HepG2 (cell line): ENCODE measurements around the gene COL4A2. TPM values are rescaled to one million over a fixed set of nuclear protein-coding genes. Genes with fewer than 3 reads are reported as not detected.

Source experiments
- ATAC-seq: fragments of 200-7000 bp; cut with Tn5 transposase; 3 replicates; pipeline ENCODE4 v1.9.1; 2020; ENCODE audit warnings: mild to moderate bottlenecking, moderate library complexity
- BruUV-seq: library from RNA; stranded (reverse); fragments of 400-500 nt; replicated peaks from 2 replicates; lab custom pipeline; 2021; lab: Mats Ljungman, UMichigan
- CTCF ChIA-PET: fragments of 300-600 bp; formaldehyde crosslinking; extraction: SDS; loops from one replicate; lab custom pipeline; 2021; ENCODE audit warnings: low total read pairs, inconsistent platforms, low intra/inter-chr PET ratio; lab: Yijun Ruan, JAX
- POLR2A ChIA-PET: fragments of 350-600 bp; sonication (Branson Sonifier 250); formaldehyde crosslinking; loops from one replicate; lab custom pipeline; 2020; ENCODE audit warnings: antibody characterized with exemption, inconsistent platforms; lab: Yijun Ruan, JAX
- DNase-seq: peaks from one replicate; pipeline ENCODE4 v3.0.0-alpha.2; 2015; ENCODE audit warnings: low spot score
- FAIRE-seq: peaks from 3 replicates; lab custom pipeline; 2011; peaks lifted over from hg19 to GRCh38; lab: Jason Lieb, UNC
- H2AFZ ChIP-seq: one replicate; pipeline ENCODE4 v1.6.1; 2011; ENCODE audit warnings: low read length, inconsistent platforms
- H3K27ac ChIP-seq: fragments of 300-600 bp; 3 replicates; pipeline ENCODE4 v1.8.0; 2011; ENCODE audit warnings: mixed run types, mild to moderate bottlenecking, mixed read lengths, low read length, inconsistent platforms; ENCODE audit not compliant: insufficient read depth; ENCODE audit errors: extremely low read length
- H3K27me3 ChIP-seq, 2 experiments: fragments of 200-600 bp in 1 of 2; 2 replicates in 1 of 2; 3 replicates in 1 of 2; pipeline versions ENCODE4 v1.6.0 to v1.8.0; 2011; ENCODE audit warnings: low read length in 2 of 2, mild to moderate bottlenecking in 2 of 2, moderate library complexity in 2 of 2, inconsistent platforms in 1 of 2; ENCODE audit not compliant: insufficient read depth in 2 of 2, control insufficient read depth in 1 of 2
- H3K36me3 ChIP-seq, 2 experiments: fragments of 200-600 bp in 1 of 2; replicated peaks in 1 of 2; 2 replicates in 1 of 2; 3 replicates in 1 of 2; pipeline versions ENCODE4 v1.5.1 to v1.8.0; 2011; ENCODE audit warnings: low read length in 2 of 2, inconsistent platforms in 1 of 2; ENCODE audit not compliant: insufficient read depth in 2 of 2, control insufficient read depth in 1 of 2
- H3K4me1 ChIP-seq: 2 replicates; pipeline ENCODE4 v1.5.1; 2012; ENCODE audit warnings: low read length, inconsistent platforms; ENCODE audit not compliant: insufficient read depth
- H3K4me2 ChIP-seq: 2 replicates; pipeline ENCODE4 v1.6.0; 2011; ENCODE audit warnings: low read depth, low read length, inconsistent platforms
- H3K4me3 ChIP-seq, 3 experiments: fragments of 200-600 bp in 1 of 3; sonication (generic), shearing (Covaris generic) in 1 of 3; replicated peaks in 1 of 3; 2 replicates each; pipeline ENCODE4 v1.5.1; 2011 to 2016; ENCODE audit warnings: low read length in 3 of 3, inconsistent platforms in 2 of 3, low read depth in 2 of 3, mild to moderate bottlenecking in 2 of 3, control low read depth in 1 of 3, mixed read lengths in 1 of 3; ENCODE audit not compliant: insufficient read depth in 1 of 3
- H3K79me2 ChIP-seq: one replicate; pipeline ENCODE4 v1.6.1; 2011; ENCODE audit warnings: low read length, inconsistent platforms; ENCODE audit not compliant: insufficient read depth
- H3K9ac ChIP-seq: 2 replicates; pipeline ENCODE4 v1.6.0; 2011; ENCODE audit warnings: mild to moderate bottlenecking, low read depth, low read length, inconsistent platforms; ENCODE audit not compliant: insufficient read depth
- H3K9me3 ChIP-seq: 2 replicates; pipeline ENCODE4 v1.5.1; 2012; ENCODE audit warnings: mild to moderate bottlenecking, low read length
- H4K20me1 ChIP-seq: 2 replicates; pipeline ENCODE4 v1.6.0; 2011; ENCODE audit warnings: inconsistent platforms, mild to moderate bottlenecking, low read length, moderate library complexity; ENCODE audit not compliant: insufficient read depth
- ARID3A ChIP-seq: IDR thresholded peaks from 2 replicates; pipeline ENCODE4 v1.6.1; 2012; ENCODE audit warnings: low read depth, low read length, improper control_type of control experiment
- BCL6 ChIP-seq: IDR thresholded peaks from 2 replicates; pipeline ENCODE4 v1.6.1; 2016; ENCODE audit warnings: missing genetic modification reagents, missing compliant biosample characterization
- ERF ChIP-seq: IDR thresholded peaks from 2 replicates; pipeline ENCODE4 v1.6.1; 2018; ENCODE audit warnings: missing biosample characterization, missing genetic modification reagents
- GATA4 ChIP-seq: sonication (generic); IDR thresholded peaks from 2 replicates; pipeline ENCODE4 v1.6.1; 2016; ENCODE audit warnings: antibody characterized with exemption, low read depth, borderline replicate concordance
- HOXA7 ChIP-seq: sonication (generic); formaldehyde crosslinking; IDR thresholded peaks from 2 replicates; pipeline ENCODE4 v1.8.1; 2022; ENCODE audit warnings: mild to moderate bottlenecking, missing genetic modification reagents, moderate library complexity
- MIER3 ChIP-seq: IDR thresholded peaks from 2 replicates; pipeline ENCODE4 v1.6.1; 2016; ENCODE audit warnings: missing compliant biosample characterization, borderline replicate concordance
- TFDP1 ChIP-seq: IDR thresholded peaks from 2 replicates; pipeline ENCODE4 v1.6.1; 2016; ENCODE audit warnings: missing compliant biosample characterization, missing genetic modification reagents, borderline replicate concordance
- YEATS2 ChIP-seq: sonication (generic); formaldehyde crosslinking; IDR thresholded peaks from 2 replicates; pipeline ENCODE4 v1.4.0; 2020; ENCODE audit warnings: missing genetic modification reagents, borderline replicate concordance
- WGBS: methylation state at CpG from one replicate; pipeline ENCODE4 v1.1.6; 2017; ENCODE audit warnings: low lambda C conversion rate; 5-methylcytosine and 5-hydroxymethylcytosine counted together
- in situ Hi-C: cut with HindIII; loops from 2 replicates; pipeline ENCODE4 v1.10.0; 2017; ENCODE audit warnings: low pct_unique_long_range_greater_than_20kb; ENCODE audit not compliant: extremely low pct_ligation_motif_present
- intact Hi-C: fragments of 100-400 bp; cut with micrococcal nuclease; formaldehyde crosslinking; loops from one replicate; pipeline ENCODE4 v1.10.0; 2022; ENCODE audit not compliant: unreplicated experiment
- polyA plus RNA-seq, 8 experiments: library from polyadenylated mRNA; depleted of rRNA in 3 of 8; stranded (reverse) in 7 of 8; unstranded in 1 of 8; fragments of >200 nt; fragmentation: Illumina TruSeq in 4 of 8; extraction: Trizol in 4 of 8; gene quantifications; 2 replicates each; pipeline versions ENCODE4 v1.2.1 to v1.2.3, GENCODE V29; 2011 to 2016; ENCODE audit warnings: low read depth in 4 of 8, missing spikeins in 1 of 8, mixed read lengths in 1 of 8; ENCODE audit not compliant: insufficient read depth in 1 of 8
- total RNA-seq, 5 experiments: library from RNA; depleted of rRNA; stranded (reverse); fragments of >200 nt; fragmentation: Illumina TruSeq; extraction: Trizol; gene quantifications; 2 replicates each; pipeline ENCODE4 v1.2.3, GENCODE V29; 2016; ENCODE audit warnings: low read depth in 1 of 5
- TF ChIP-seq, protein P1 (sequence below): sonication (generic); formaldehyde crosslinking; IDR thresholded peaks from 2 replicates; pipeline ENCODE4 v1.8.0; 2022; ENCODE audit warnings: mild to moderate bottlenecking, missing genetic modification reagents
- TF ChIP-seq, protein P2 (sequence below): sonication (generic); formaldehyde crosslinking; IDR thresholded peaks from 2 replicates; pipeline ENCODE4 v1.4.0; 2020; ENCODE audit warnings: missing genetic modification reagents, borderline replicate concordance
- TF ChIP-seq, protein P3 (sequence below): sonication (generic); formaldehyde crosslinking; IDR thresholded peaks from 2 replicates; pipeline ENCODE4 v1.5.1; 2020; ENCODE audit warnings: mild to moderate bottlenecking, missing genetic modification reagents, borderline replicate concordance
- TF ChIP-seq, protein P4 (sequence below): sonication (generic); formaldehyde crosslinking; IDR thresholded peaks from 2 replicates; pipeline ENCODE4 v1.4.0; 2020; ENCODE audit warnings: mild to moderate bottlenecking, low read depth, missing genetic modification reagents

Gene COL4A2
- total and polyA plus RNA-seq, 2 of the 13 experiments (the other 11 are each of a cell fraction or from before 2014, with no cell fraction given), result 0.22 to 1.9 TPM

GRCh38 chr13:110431425-110432294, 124.6 kb downstream of the COL4A2 start:
- intact Hi-C loops (no loop called here), in situ Hi-C loops (no loop called here)
- H3K27me3 ChIP-seq, result peaks cover 5 to 43% of the 10 kb centered on the region in 2 experiments; a peak in 4 of 5 replicates
- no TSS peak for BruUV-seq
- H3K36me3 ChIP-seq, result no peaks in the 10 kb centered on the region
- H3K27ac ChIP-seq, result no peak overlapping the region
- no peak overlapping the region for H3K4me2 ChIP-seq
- no peak overlapping the region for H2AFZ ChIP-seq
- no peak for ATAC-seq
- H3K9ac ChIP-seq, result no peak overlapping the region
- H3K4me3 ChIP-seq, result no peak overlapping the region
- 26% methylated on average over 11 of the region's 13 CpGs for WGBS
- ChIA-PET POLR2A (no interaction called here), CTCF (no interaction called here)
- H3K4me1 ChIP-seq, result no peaks in the 10 kb centered on the region
- no peaks in the 10 kb centered on the region for H3K79me2 ChIP-seq
- no peak for DNase-seq
- H4K20me1 ChIP-seq, result no peaks in the 10 kb centered on the region
- FAIRE-seq, result no peak
- H3K9me3 ChIP-seq, result no peaks in the 10 kb centered on the region
- TF ChIP-seq ERF (CRISPR knock-in tag) (no peak), YEATS2 (CRISPR knock-in tag) (no peak), MIER3 (CRISPR knock-in tag) (no peak), ARID3A (no peak), HOXA7 (CRISPR knock-in tag) (no peak), BCL6 (CRISPR knock-in tag) (no peak), TFDP1 (no peak), GATA4 (no peak)
- TF ChIP-seq, protein P1, sequence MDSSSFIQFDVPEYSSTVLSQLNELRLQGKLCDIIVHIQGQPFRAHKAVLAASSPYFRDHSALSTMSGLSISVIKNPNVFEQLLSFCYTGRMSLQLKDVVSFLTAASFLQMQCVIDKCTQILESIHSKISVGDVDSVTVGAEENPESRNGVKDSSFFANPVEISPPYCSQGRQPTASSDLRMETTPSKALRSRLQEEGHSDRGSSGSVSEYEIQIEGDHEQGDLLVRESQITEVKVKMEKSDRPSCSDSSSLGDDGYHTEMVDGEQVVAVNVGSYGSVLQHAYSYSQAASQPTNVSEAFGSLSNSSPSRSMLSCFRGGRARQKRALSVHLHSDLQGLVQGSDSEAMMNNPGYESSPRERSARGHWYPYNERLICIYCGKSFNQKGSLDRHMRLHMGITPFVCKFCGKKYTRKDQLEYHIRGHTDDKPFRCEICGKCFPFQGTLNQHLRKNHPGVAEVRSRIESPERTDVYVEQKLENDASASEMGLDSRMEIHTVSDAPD (CRISPR knock-in tag), result no peak
- TF ChIP-seq, protein P2, sequence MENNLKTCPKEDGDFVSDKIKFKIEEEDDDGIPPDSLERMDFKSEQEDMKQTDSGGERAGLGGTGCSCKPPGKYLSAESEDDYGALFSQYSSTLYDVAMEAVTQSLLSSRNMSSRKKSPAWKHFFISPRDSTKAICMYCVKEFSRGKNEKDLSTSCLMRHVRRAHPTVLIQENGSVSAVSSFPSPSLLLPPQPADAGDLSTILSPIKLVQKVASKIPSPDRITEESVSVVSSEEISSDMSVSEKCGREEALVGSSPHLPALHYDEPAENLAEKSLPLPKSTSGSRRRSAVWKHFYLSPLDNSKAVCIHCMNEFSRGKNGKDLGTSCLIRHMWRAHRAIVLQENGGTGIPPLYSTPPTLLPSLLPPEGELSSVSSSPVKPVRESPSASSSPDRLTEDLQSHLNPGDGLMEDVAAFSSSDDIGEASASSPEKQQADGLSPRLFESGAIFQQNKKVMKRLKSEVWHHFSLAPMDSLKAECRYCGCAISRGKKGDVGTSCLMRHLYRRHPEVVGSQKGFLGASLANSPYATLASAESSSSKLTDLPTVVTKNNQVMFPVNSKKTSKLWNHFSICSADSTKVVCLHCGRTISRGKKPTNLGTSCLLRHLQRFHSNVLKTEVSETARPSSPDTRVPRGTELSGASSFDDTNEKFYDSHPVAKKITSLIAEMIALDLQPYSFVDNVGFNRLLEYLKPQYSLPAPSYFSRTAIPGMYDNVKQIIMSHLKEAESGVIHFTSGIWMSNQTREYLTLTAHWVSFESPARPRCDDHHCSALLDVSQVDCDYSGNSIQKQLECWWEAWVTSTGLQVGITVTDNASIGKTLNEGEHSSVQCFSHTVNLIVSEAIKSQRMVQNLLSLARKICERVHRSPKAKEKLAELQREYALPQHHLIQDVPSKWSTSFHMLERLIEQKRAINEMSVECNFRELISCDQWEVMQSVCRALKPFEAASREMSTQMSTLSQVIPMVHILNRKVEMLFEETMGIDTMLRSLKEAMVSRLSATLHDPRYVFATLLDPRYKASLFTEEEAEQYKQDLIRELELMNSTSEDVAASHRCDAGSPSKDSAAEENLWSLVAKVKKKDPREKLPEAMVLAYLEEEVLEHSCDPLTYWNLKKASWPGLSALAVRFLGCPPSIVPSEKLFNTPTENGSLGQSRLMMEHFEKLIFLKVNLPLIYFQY (CRISPR knock-in tag), result no peak
- TF ChIP-seq, protein P3, sequence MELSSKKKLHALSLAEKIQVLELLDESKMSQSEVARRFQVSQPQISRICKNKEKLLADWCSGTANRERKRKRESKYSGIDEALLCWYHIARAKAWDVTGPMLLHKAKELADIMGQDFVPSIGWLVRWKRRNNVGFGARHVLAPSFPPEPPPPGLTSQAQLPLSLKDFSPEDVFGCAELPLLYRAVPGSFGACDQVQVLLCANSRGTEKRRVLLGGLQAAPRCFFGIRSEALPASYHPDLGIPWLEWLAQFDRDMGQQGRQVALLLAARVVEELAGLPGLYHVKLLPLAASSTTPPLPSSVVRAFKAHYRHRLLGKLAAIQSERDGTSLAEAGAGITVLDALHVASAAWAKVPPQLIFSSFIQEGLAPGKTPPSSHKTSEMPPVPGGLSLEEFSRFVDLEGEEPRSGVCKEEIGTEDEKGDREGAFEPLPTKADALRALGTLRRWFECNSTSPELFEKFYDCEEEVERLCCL, result no peak
- TF ChIP-seq, protein P4, sequence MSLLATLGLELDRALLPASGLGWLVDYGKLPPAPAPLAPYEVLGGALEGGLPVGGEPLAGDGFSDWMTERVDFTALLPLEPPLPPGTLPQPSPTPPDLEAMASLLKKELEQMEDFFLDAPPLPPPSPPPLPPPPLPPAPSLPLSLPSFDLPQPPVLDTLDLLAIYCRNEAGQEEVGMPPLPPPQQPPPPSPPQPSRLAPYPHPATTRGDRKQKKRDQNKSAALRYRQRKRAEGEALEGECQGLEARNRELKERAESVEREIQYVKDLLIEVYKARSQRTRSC (CRISPR knock-in tag), result no peak
